ENCODE data around the gene ASB15. TPM values are rescaled to one million over a fixed set of nuclear protein-coding genes. Genes with fewer than 3 reads are reported as not detected.

Gene ASB15
- total RNA-seq, 5 donors from 2014 or later (not counting 1 experiment from before 2014, with no cell fraction given), result not detected

DNA sequence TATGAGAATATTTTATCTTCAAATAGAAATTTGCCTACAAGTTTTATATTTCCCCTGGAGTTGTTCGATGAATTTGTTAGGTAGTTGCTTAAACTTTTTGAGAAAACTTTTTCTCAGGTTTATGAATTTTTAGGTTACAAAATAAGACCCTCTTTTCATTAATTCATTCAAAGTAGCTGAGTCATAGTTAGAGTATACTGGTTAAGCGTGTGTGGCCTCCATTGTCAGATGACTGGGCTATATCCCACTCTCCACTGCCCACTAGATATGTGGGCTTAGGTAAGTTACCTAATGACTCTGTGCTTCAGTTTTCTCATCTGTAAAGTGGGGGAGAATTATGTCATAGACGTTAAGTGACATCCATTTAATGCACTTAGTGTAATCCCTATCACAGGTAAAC lies 1.0 kb downstream of the ASB15 start:
- no CpG with 5 or more reads among the region's 3 CpGs for WGBS (ENCODE audit: insufficient coverage)
- H3K27me3 Mint-ChIP-seq, result peaks cover 7 to 18% of the 10 kb centered on the region in 2 donors
- Histone ChIP-seq H3K36me3 (ENCODE audit: control insufficient read depth in 2 of 2, extremely low read depth in 1 of 2, insufficient read depth in 1 of 2, low read length in 1 of 2) (no peaks in the 10 kb centered on the region), H3K27ac (ENCODE audit: low read length) (no peak overlapping the region), H3K4me1 (ENCODE audit: control insufficient read depth in 1 of 2, extremely low read depth in 1 of 2, insufficient read depth in 2 of 2, low read length in 2 of 2) (no peaks in the 10 kb centered on the region), H3K27me3 (replicated peaks in 1 of 2; ENCODE audit: control insufficient read depth in 2 of 2, extremely low read depth in 1 of 2, insufficient read depth in 2 of 2, low read length in 1 of 2) (peaks cover under 1 to 2% of the 10 kb centered on the region in 2 experiments), H3K9me3 (no peaks in the 10 kb centered on the region), H3K4me3 (ENCODE audit: control insufficient read depth in 1 of 2, extremely low read depth in 1 of 2, low read length in 1 of 2) (no peak overlapping the region)
- H3K27ac Mint-ChIP-seq, result no peak overlapping the region
- H3K9me3 Mint-ChIP-seq, result no peaks in the 10 kb centered on the region
- DNase-seq, result no peak
- H3K4me1 Mint-ChIP-seq, result no peaks in the 10 kb centered on the region
- ChIA-PET CTCF (no interaction called here), POLR2A (no interaction called here)
- no peak for ATAC-seq (replicated peaks in 1 of 4)
- H3K36me3 Mint-ChIP-seq, result no peaks in the 10 kb centered on the region
- no peak overlapping the region for H3K4me3 Mint-ChIP-seq

DNA sequence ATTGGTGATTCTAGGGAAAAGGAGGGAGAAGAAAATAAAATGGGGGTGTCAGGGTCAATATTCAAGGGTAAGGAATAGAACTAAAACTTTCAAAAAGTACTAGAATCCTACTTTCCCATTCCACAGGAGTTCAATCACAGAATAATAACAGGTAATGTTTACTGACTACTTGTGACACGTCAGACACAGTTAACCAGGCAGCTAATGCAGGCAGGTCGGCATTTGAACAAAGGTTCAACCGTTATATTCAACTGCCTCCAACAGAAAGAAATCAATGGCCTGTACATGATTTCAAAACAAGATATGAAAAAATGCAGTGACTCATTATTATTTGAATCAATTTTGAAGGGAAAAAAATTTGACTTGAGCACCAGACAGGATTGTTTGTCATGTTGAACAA lies 3.1 kb downstream of the ASB15 start:
- Mint-ChIP-seq H3K4me3 (no peak overlapping the region), H3K4me1 (no peaks in the 10 kb centered on the region), H3K27ac (no peak overlapping the region), H3K27me3 (peaks cover 3 to 16% of the 10 kb centered on the region in 2 donors), H3K9me3 (no peaks in the 10 kb centered on the region), H3K36me3 (no peaks in the 10 kb centered on the region)
- H3K36me3 ChIP-seq (ENCODE audit: control insufficient read depth in 2 of 2, extremely low read depth in 1 of 2, insufficient read depth in 1 of 2, low read length in 1 of 2), result no peaks in the 10 kb centered on the region
- no peaks in the 10 kb centered on the region for H3K4me1 ChIP-seq (ENCODE audit: control insufficient read depth in 1 of 2, extremely low read depth in 1 of 2, insufficient read depth in 2 of 2, low read length in 2 of 2)
- no peak overlapping the region for H3K4me3 ChIP-seq (ENCODE audit: control insufficient read depth in 1 of 2, extremely low read depth in 1 of 2, low read length in 1 of 2)
- peaks cover 0 to 2% of the 10 kb centered on the region in 2 experiments for H3K27me3 ChIP-seq (replicated peaks in 1 of 2; ENCODE audit: control insufficient read depth in 2 of 2, extremely low read depth in 1 of 2, insufficient read depth in 2 of 2, low read length in 1 of 2)
- no CpG with 5 or more reads among the region's 3 CpGs for WGBS (ENCODE audit: insufficient coverage)
- DNase-seq (no peak), ATAC-seq (replicated peaks in 1 of 4) (no peak)
- ChIA-PET CTCF (no interaction called here), POLR2A (no interaction called here)
- no peak overlapping the region for H3K27ac ChIP-seq (ENCODE audit: low read length)
- no peaks in the 10 kb centered on the region for H3K9me3 ChIP-seq

DNA sequence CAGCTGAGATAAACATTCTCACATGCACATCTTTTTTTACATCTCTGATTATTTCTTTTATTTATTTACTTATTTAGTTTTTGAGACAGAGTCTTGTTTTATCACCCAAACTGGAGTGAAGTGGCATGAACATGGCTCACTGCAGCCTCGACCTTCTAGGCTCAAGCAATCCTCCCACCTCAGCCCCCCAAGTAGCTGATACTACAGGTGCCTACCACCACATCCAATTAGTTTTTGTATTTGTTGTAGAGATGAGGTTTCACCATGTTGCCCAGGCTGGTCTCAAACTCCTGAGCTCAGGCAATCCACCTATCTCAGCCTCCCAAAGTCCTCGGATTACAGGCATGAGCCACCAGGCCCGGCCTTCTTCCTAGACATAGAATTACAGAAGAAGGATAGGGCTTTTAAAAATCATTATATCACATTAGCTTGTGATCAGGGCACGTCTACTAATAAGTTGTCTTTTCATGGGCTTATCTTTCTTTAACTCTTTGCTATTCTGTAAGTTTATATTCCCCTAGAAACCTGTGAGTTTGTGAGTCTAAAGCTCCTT lies 5.9 kb downstream of the ASB15 start:
- H3K4me1 Mint-ChIP-seq, result no peaks in the 10 kb centered on the region
- no CpG with 5 or more reads among the region's 4 CpGs for WGBS (ENCODE audit: insufficient coverage)
- H3K27ac Mint-ChIP-seq, result no peak overlapping the region
- no peaks in the 10 kb centered on the region for H3K4me1 ChIP-seq (ENCODE audit: control insufficient read depth in 1 of 2, extremely low read depth in 1 of 2, insufficient read depth in 2 of 2, low read length in 2 of 2)
- no peak for DNase-seq
- ChIA-PET CTCF (no interaction called here), POLR2A (interaction anchor here in 1 of 2 donors (0.6 kb wide), 1 partner anchor 127 kb away, joined by 3 read pairs; no protein-coding TSS in a partner anchor)
- H3K4me3 ChIP-seq (ENCODE audit: control insufficient read depth in 1 of 2, extremely low read depth in 1 of 2, low read length in 1 of 2), result no peak overlapping the region
- H3K36me3 Mint-ChIP-seq, result no peaks in the 10 kb centered on the region
- no peaks in the 10 kb centered on the region for H3K36me3 ChIP-seq (ENCODE audit: control insufficient read depth in 2 of 2, extremely low read depth in 1 of 2, insufficient read depth in 1 of 2, low read length in 1 of 2)
- no peak overlapping the region for H3K27ac ChIP-seq (ENCODE audit: low read length)
- peaks cover 12 to 13% of the 10 kb centered on the region in 2 donors for H3K27me3 Mint-ChIP-seq
- peaks cover 2% of the 10 kb centered on the region in 2 experiments for H3K27me3 ChIP-seq (replicated peaks in 1 of 2; ENCODE audit: control insufficient read depth in 2 of 2, extremely low read depth in 1 of 2, insufficient read depth in 2 of 2, low read length in 1 of 2)
- ATAC-seq (replicated peaks in 1 of 4), result no peak
- H3K4me3 Mint-ChIP-seq, result no peak overlapping the region
- H3K9me3 ChIP-seq, result no peaks in the 10 kb centered on the region
- H3K9me3 Mint-ChIP-seq, result peaks cover 0 to 1% (median 0%) of the 10 kb centered on the region in 3 donors

DNA sequence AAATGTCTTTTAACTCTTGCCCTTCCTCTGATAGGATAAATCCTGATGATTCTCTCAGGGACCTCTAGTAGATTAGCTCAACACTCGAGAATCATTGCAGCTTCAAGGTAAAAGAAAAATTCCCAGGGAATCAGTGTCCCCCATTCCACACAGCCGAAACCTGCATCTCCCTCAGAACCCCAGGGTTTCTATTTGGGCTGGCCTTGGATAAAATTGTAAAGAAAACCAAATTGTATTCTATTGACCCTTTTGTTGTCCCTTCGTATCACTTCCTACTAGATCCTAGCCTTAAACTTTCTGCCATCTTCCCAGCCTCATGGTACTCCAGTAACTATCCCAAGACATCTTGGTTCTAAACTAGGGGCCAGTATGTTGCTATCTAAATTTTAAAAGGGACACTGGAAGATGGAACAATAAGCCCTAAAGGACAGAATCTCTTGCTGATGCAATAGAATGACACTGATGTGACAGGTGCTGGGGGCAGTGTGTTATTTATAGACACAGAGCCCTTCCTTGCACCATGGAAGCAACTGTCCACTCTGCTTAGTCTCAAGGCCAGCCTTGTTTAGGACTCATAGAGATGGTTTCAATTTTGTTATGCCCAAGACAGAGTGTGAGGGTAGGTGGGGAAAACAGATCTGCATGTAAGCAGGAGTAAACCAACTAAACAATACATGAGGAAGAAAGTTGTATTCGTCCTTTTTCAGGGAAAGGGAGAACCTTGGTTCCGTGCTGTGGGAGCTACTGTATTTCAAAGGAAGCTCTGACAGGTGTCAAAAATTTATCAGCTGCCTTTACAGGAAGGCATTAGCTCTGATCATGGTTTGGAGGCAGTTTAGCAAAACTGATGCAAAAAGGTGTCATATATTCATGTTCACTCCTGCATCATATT lies 7.6 kb downstream of the ASB15 start:
- WGBS (ENCODE audit: insufficient coverage), result no CpG with 5 or more reads among the region's 5 CpGs
- DNase-seq, result no peak
- Histone ChIP-seq H3K36me3 (ENCODE audit: control insufficient read depth in 2 of 2, extremely low read depth in 1 of 2, insufficient read depth in 1 of 2, low read length in 1 of 2) (no peaks in the 10 kb centered on the region), H3K27ac (ENCODE audit: low read length) (no peak overlapping the region), H3K9me3 (no peaks in the 10 kb centered on the region), H3K27me3 (replicated peaks in 1 of 2; ENCODE audit: control insufficient read depth in 2 of 2, extremely low read depth in 1 of 2, insufficient read depth in 2 of 2, low read length in 1 of 2) (peaks cover 0 to 2% of the 10 kb centered on the region in 2 experiments), H3K4me1 (ENCODE audit: control insufficient read depth in 1 of 2, extremely low read depth in 1 of 2, insufficient read depth in 2 of 2, low read length in 2 of 2) (no peaks in the 10 kb centered on the region), H3K4me3 (ENCODE audit: control insufficient read depth in 1 of 2, extremely low read depth in 1 of 2, low read length in 1 of 2) (no peak overlapping the region)
- Mint-ChIP-seq H3K4me1 (no peaks in the 10 kb centered on the region), H3K9me3 (peaks cover 0 to 1% (median 0%) of the 10 kb centered on the region in 3 donors), H3K27me3 (peaks cover 13 to 25% of the 10 kb centered on the region in 2 donors), H3K4me3 (no peak overlapping the region), H3K27ac (no peak overlapping the region), H3K36me3 (no peaks in the 10 kb centered on the region)
- no peak for ATAC-seq (replicated peaks in 1 of 4)
- ChIA-PET POLR2A (no interaction called here), CTCF (no interaction called here)

DNA sequence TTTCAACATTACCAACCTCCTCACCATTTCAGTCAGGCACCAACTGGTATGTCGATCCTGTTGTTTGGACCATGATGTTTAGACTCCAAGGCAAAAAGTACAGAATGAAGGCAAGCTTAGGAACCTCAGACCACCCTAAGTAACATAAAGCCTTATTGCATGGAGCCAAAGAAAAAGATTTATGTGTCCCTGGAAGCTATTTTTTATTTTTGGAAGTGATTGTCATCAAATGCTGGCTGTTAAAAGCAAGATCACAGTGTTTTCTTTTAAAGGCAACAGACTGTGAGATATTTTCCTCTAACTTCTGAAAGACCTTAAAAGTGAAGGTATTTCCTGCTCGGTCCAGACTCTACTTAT lies 8.2 kb downstream of the ASB15 start:
- ChIA-PET POLR2A (no interaction called here), CTCF (no interaction called here)
- Histone ChIP-seq H3K9me3 (no peaks in the 10 kb centered on the region), H3K4me1 (ENCODE audit: control insufficient read depth in 1 of 2, extremely low read depth in 1 of 2, insufficient read depth in 2 of 2, low read length in 2 of 2) (no peaks in the 10 kb centered on the region), H3K27me3 (replicated peaks in 1 of 2; ENCODE audit: control insufficient read depth in 2 of 2, extremely low read depth in 1 of 2, insufficient read depth in 2 of 2, low read length in 1 of 2) (peaks cover 0 to 2% of the 10 kb centered on the region in 2 experiments), H3K27ac (ENCODE audit: low read length) (no peak overlapping the region), H3K36me3 (ENCODE audit: control insufficient read depth in 2 of 2, extremely low read depth in 1 of 2, insufficient read depth in 1 of 2, low read length in 1 of 2) (no peaks in the 10 kb centered on the region), H3K4me3 (ENCODE audit: control insufficient read depth in 1 of 2, extremely low read depth in 1 of 2, low read length in 1 of 2) (no peak overlapping the region)
- H3K4me3 Mint-ChIP-seq, result no peak overlapping the region
- WGBS (ENCODE audit: insufficient coverage), result no CpG with 5 or more reads among the region's 2 CpGs
- no peaks in the 10 kb centered on the region for H3K4me1 Mint-ChIP-seq
- peaks cover 13 to 25% of the 10 kb centered on the region in 2 donors for H3K27me3 Mint-ChIP-seq
- no peak for ATAC-seq (replicated peaks in 1 of 4)
- no peaks in the 10 kb centered on the region for H3K36me3 Mint-ChIP-seq
- no peak overlapping the region for H3K27ac Mint-ChIP-seq
- H3K9me3 Mint-ChIP-seq, result peaks cover 0 to 1% (median 0%) of the 10 kb centered on the region in 3 donors
- no peak for DNase-seq

DNA sequence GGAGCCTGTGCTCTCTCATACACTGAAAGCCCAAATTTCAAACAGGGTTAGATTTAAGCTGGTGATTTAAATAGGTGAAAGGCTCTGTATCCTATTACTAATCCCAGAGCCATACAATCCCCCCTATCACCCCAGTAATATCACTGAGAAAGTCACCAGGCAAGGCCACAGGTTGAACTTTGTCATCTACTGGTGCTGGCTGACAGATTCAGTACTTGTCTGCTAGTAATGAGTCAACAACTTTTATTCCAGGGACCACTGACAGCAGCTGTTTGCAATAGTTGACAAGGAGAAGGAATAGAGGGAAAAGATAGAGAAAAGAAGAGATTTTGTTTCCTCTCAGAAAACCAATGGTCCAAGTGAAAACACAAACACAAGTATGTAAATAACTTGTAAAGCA lies 10.4 kb downstream of the ASB15 start:
- Mint-ChIP-seq H3K4me1 (no peaks in the 10 kb centered on the region), H3K36me3 (no peaks in the 10 kb centered on the region), H3K4me3 (no peak overlapping the region), H3K27ac (no peak overlapping the region), H3K9me3 (peaks cover 0 to 1% (median 0%) of the 10 kb centered on the region in 3 donors), H3K27me3 (peaks cover 8 to 25% of the 10 kb centered on the region in 2 donors)
- DNase-seq (no peak), ATAC-seq (replicated peaks in 1 of 4) (no peak)
- CTCF ChIA-PET, result interaction anchor here in 1 of 2 donors (0.9 kb wide), 1 partner anchor 13 kb away, joined by 3 read pairs; no protein-coding TSS in a partner anchor
- H3K4me1 ChIP-seq (ENCODE audit: control insufficient read depth in 1 of 2, extremely low read depth in 1 of 2, insufficient read depth in 2 of 2, low read length in 2 of 2), result no peaks in the 10 kb centered on the region
- H3K9me3 ChIP-seq, result no peaks in the 10 kb centered on the region
- no peak overlapping the region for H3K27ac ChIP-seq (ENCODE audit: low read length)
- no peak overlapping the region for H3K4me3 ChIP-seq (ENCODE audit: control insufficient read depth in 1 of 2, extremely low read depth in 1 of 2, low read length in 1 of 2)
- POLR2A ChIA-PET, result no interaction called here
- no peaks in the 10 kb centered on the region for H3K36me3 ChIP-seq (ENCODE audit: control insufficient read depth in 2 of 2, extremely low read depth in 1 of 2, insufficient read depth in 1 of 2, low read length in 1 of 2)
- H3K27me3 ChIP-seq (replicated peaks in 1 of 2; ENCODE audit: control insufficient read depth in 2 of 2, extremely low read depth in 1 of 2, insufficient read depth in 2 of 2, low read length in 1 of 2), result peaks cover 0 to 2% of the 10 kb centered on the region in 2 experiments
